Mesenchymal stem cell (in vitro differentiated cells and primary cell): ENCODE results near the gene MAP1A.
"Not testable (repeated sequence)": the region's sequence is repeated elsewhere in the genome, so short reads cannot be mapped to it uniquely, and the experiment has no call there.

ENCODE experiments used
- DNase-seq: peaks from one replicate; pipeline ENCODE4 v3.0.0-alpha.2; 2013
- H2AFZ ChIP-seq: one replicate; pipeline ENCODE4 v1.6.1; 2013; ENCODE audit warnings: low read depth, mild to moderate bottlenecking, control low read depth, inconsistent platforms, low read length, moderate library complexity
- H2AK5ac ChIP-seq: 2 replicates; pipeline ENCODE4 v1.6.1; 2013; ENCODE audit warnings: low read length, moderate library complexity, mild to moderate bottlenecking, inconsistent platforms; ENCODE audit not compliant: severe bottlenecking
- H2BK120ac ChIP-seq: one replicate; pipeline ENCODE4 v1.6.1; 2013; ENCODE audit warnings: low read depth, mild to moderate bottlenecking, inconsistent platforms, low read length, moderate library complexity
- H2BK12ac ChIP-seq, 2 experiments: one replicate each; pipeline ENCODE4 v1.6.1; 2013; ENCODE audit warnings: inconsistent platforms in 2 of 2, low read length in 2 of 2, mild to moderate bottlenecking in 2 of 2, moderate library complexity in 2 of 2, control low read depth in 1 of 2
- H2BK15ac ChIP-seq: one replicate; pipeline ENCODE4 v1.6.1; 2013; ENCODE audit warnings: mild to moderate bottlenecking, low read depth, inconsistent platforms; ENCODE audit not compliant: poor library complexity, severe bottlenecking
- H2BK5ac ChIP-seq: 2 replicates; pipeline ENCODE4 v1.6.1; 2013; ENCODE audit warnings: low read depth, mild to moderate bottlenecking, low read length, control low read depth, inconsistent platforms; ENCODE audit not compliant: poor library complexity, severe bottlenecking
- H3K14ac ChIP-seq, 2 experiments: one replicate each; pipeline ENCODE4 v1.6.1; 2013; ENCODE audit warnings: inconsistent platforms in 2 of 2, low read length in 2 of 2, control low read depth in 1 of 2, mild to moderate bottlenecking in 1 of 2, moderate library complexity in 1 of 2
- H3K18ac ChIP-seq, 2 experiments: one replicate each; pipeline ENCODE4 v1.6.1; 2013; ENCODE audit warnings: inconsistent platforms in 2 of 2, low read length in 2 of 2, control low read depth in 1 of 2, low read depth in 1 of 2, mild to moderate bottlenecking in 1 of 2
- H3K23ac ChIP-seq, 2 experiments: one replicate each; pipeline ENCODE4 v1.6.1; 2013; ENCODE audit warnings: inconsistent platforms in 2 of 2, low read length in 2 of 2, mild to moderate bottlenecking in 2 of 2, moderate library complexity in 2 of 2, control low read depth in 1 of 2
- H3K27ac ChIP-seq: 2 replicates; pipeline ENCODE4 v1.5.1; 2013; ENCODE audit warnings: mild to moderate bottlenecking, moderate library complexity, low read length, control low read depth, inconsistent platforms; ENCODE audit not compliant: poor library complexity, severe bottlenecking
- H3K27me3 ChIP-seq, 2 experiments: 2 replicates each; pipeline versions ENCODE4 v1.6.1 to v1.7.0; 2013; ENCODE audit warnings: low read length in 2 of 2, mild to moderate bottlenecking in 2 of 2, moderate library complexity in 2 of 2, control low read depth in 1 of 2, inconsistent platforms in 1 of 2; ENCODE audit not compliant: control insufficient read depth in 1 of 2, insufficient read depth in 1 of 2
- H3K36me3 ChIP-seq, 2 experiments: 2 replicates each; pipeline versions ENCODE4 v1.6.1 to v1.7.0; 2013; ENCODE audit warnings: low read length in 2 of 2, control low read depth in 1 of 2, inconsistent platforms in 1 of 2, low read depth in 1 of 2, mild to moderate bottlenecking in 1 of 2; ENCODE audit not compliant: insufficient read depth in 2 of 2, control insufficient read depth in 1 of 2
- H3K4ac ChIP-seq, 2 experiments: one replicate each; pipeline ENCODE4 v1.6.1; 2013; ENCODE audit warnings: inconsistent platforms in 2 of 2, low read length in 2 of 2, mild to moderate bottlenecking in 2 of 2, moderate library complexity in 2 of 2, control low read depth in 1 of 2, low read depth in 1 of 2
- H3K4me1 ChIP-seq: 2 replicates; pipeline ENCODE4 v1.6.1; 2013; ENCODE audit warnings: low read depth, low read length, control low read depth; ENCODE audit not compliant: control insufficient read depth, insufficient read depth
- H3K4me2 ChIP-seq: 2 replicates; pipeline ENCODE4 v1.6.1; 2013; ENCODE audit warnings: low read length, mild to moderate bottlenecking, inconsistent platforms; ENCODE audit not compliant: poor library complexity, severe bottlenecking
- H3K4me3 ChIP-seq, 2 experiments: 2 replicates each; pipeline versions ENCODE4 v1.5.1 to v1.7.0; 2013; ENCODE audit warnings: low read length in 2 of 2, mild to moderate bottlenecking in 2 of 2, control low read depth in 1 of 2, low read depth in 1 of 2; ENCODE audit not compliant: insufficient read depth in 1 of 2
- H3K79me1 ChIP-seq: replicated peaks from 2 replicates; pipeline ENCODE4 v1.6.1; 2013; ENCODE audit warnings: mild to moderate bottlenecking, control low read depth, low read length, inconsistent platforms; ENCODE audit not compliant: poor library complexity, severe bottlenecking
- H3K9ac ChIP-seq: 2 replicates; pipeline ENCODE4 v1.7.0; 2013; ENCODE audit warnings: mild to moderate bottlenecking, low read length, moderate library complexity
- H3K9me3 ChIP-seq: 2 replicates; pipeline ENCODE4 v1.7.0; 2013; ENCODE audit warnings: mild to moderate bottlenecking, low read length; ENCODE audit not compliant: control insufficient read depth
- H4K8ac ChIP-seq: one replicate; pipeline ENCODE4 v1.6.1; 2013; ENCODE audit warnings: inconsistent platforms, mild to moderate bottlenecking, low read length, moderate library complexity
- H4K91ac ChIP-seq: one replicate; pipeline ENCODE4 v1.6.1; 2013; ENCODE audit warnings: mild to moderate bottlenecking, low read length, inconsistent platforms
- WGBS: methylation state at CpG from one replicate; pipeline ENCODE4 v1.1.7; 2013; ENCODE audit warnings: mixed read lengths; 5-methylcytosine and 5-hydroxymethylcytosine counted together

MAP1A gene

GRCh38 chr15:43529587-43530345, 12.4 kb downstream of the MAP1A start:
- Histone ChIP-seq H4K91ac (no peak overlapping the region), H3K4me1 (peaks cover 18% of the 10 kb centered on the region), H3K9me3 (no peaks in the 10 kb centered on the region), H3K14ac (no peak overlapping the region), H2BK5ac (no peak overlapping the region), H3K4me3 (no peak overlapping the region), H4K8ac (no peak overlapping the region), H3K4ac (no peak overlapping the region), H2BK12ac (no peak overlapping the region), H3K79me1 (no peaks in the 10 kb centered on the region), H3K23ac (no peak overlapping the region), H2BK15ac (no peak overlapping the region), H2AK5ac (no peak overlapping the region), H3K18ac (no peak overlapping the region), H3K36me3 (peaks cover 46 to 66% of the 10 kb centered on the region in 2 experiments), H2BK120ac (no peak overlapping the region), H2AFZ (no peak overlapping the region), H3K27me3 (no peaks in the 10 kb centered on the region), H3K27ac (no peak overlapping the region), H3K4me2 (no peak overlapping the region), H3K9ac (peak overlapping the region; percentile 1)
- WGBS, result 95% methylated on average over 10 of the region's 12 CpGs
- DNase-seq, result no peak

- peak overlapping the region; percentile 4 for H3K9ac ChIP-seq
- no peak overlapping the region for H2AFZ ChIP-seq
- no peak overlapping the region for H3K18ac ChIP-seq
- H3K14ac ChIP-seq, result no peak overlapping the region
- no peak overlapping the region for H4K8ac ChIP-seq
- peaks cover 39 to 57% of the 10 kb centered on the region in 2 experiments for H3K36me3 ChIP-seq
- H2BK12ac ChIP-seq, result no peak overlapping the region
- no peaks in the 10 kb centered on the region for H3K79me1 ChIP-seq
- WGBS, result 46% methylated on average over 7 of the region's 7 CpGs
- H2BK15ac ChIP-seq, result no peak overlapping the region
- no peak overlapping the region for H2BK5ac ChIP-seq
- no peak overlapping the region for H3K4me2 ChIP-seq
- H3K27ac ChIP-seq, result no peak overlapping the region
- H4K91ac ChIP-seq, result no peak overlapping the region
- no peaks in the 10 kb centered on the region for H3K27me3 ChIP-seq
- H2AK5ac ChIP-seq, result no peak overlapping the region
- peaks cover 21% of the 10 kb centered on the region for H3K4me1 ChIP-seq
- no peak overlapping the region for H3K4me3 ChIP-seq
- H3K23ac ChIP-seq, result no peak overlapping the region
- no peak for DNase-seq
- no peak overlapping the region for H3K4ac ChIP-seq
- H2BK120ac ChIP-seq, result no peak overlapping the region
- no peaks in the 10 kb centered on the region for H3K9me3 ChIP-seq
Observed at GRCh38 chr15:43531018-43531670, 13.7 kb downstream of the MAP1A start.

- not testable (repeated sequence) for H3K23ac ChIP-seq, H3K4me3 ChIP-seq, H3K27me3 ChIP-seq, H3K9ac ChIP-seq, H4K91ac ChIP-seq, H3K9me3 ChIP-seq, H2AFZ ChIP-seq, H2AK5ac ChIP-seq, H2BK12ac ChIP-seq, H2BK5ac ChIP-seq, H2BK15ac ChIP-seq, H3K4ac ChIP-seq, H2BK120ac ChIP-seq, H3K14ac ChIP-seq, H3K4me2 ChIP-seq, H4K8ac ChIP-seq, H3K27ac ChIP-seq, DNase-seq, H3K79me1 ChIP-seq, H3K18ac ChIP-seq
- Histone ChIP-seq H3K36me3 (peaks cover 23 to 41% of the 10 kb centered on the region in 2 experiments), H3K4me1 (peaks cover 13% of the 10 kb centered on the region)
- over 99% methylated on average over 5 of the region's 5 CpGs for WGBS
Observed at GRCh38 chr15:43532826-43533225, 15.4 kb downstream of the MAP1A start.

- Histone ChIP-seq H2AK5ac (no peak overlapping the region), H3K79me1 (no peaks in the 10 kb centered on the region), H3K4me1 (peaks cover 8% of the 10 kb centered on the region), H3K36me3 (peaks cover 4 to 20% of the 10 kb centered on the region in 2 experiments), H3K9me3 (no peaks in the 10 kb centered on the region), H3K4me2 (no peak overlapping the region), H3K18ac (no peak overlapping the region), H2AFZ (no peak overlapping the region), H3K4me3 (no peak overlapping the region), H3K4ac (no peak overlapping the region), H2BK5ac (no peak overlapping the region), H4K91ac (no peak overlapping the region), H2BK12ac (no peak overlapping the region), H3K9ac (no peak overlapping the region), H4K8ac (no peak overlapping the region), H3K27ac (no peak overlapping the region), H3K27me3 (no peaks in the 10 kb centered on the region), H3K14ac (no peak overlapping the region), H2BK120ac (no peak overlapping the region), H3K23ac (no peak overlapping the region), H2BK15ac (no peak overlapping the region)
- DNase-seq, result no peak
- WGBS, result 92% methylated on average over 3 of the region's 3 CpGs
Observed at GRCh38 chr15:43534897-43535296, 17.5 kb downstream of the MAP1A start.
